Endothelial cell of umbilical vein (primary cell): ENCODE measurements around the gene GLIS2.

Experiments
- POLR2A ChIP-seq: IDR thresholded peaks from 2 replicates; pipeline ENCODE4 v1.6.1; 2012; ENCODE audit warnings: low read depth, mild to moderate bottlenecking, control low read depth, low read length
- TF ChIP-seq, protein P1 (sequence below), 2 donors: IDR thresholded peaks; 1 replicate in 1 of 2; 2 replicates in 1 of 2; pipeline ENCODE4 v1.5.1; 2011; ENCODE audit warnings: low read length in 2 of 2, mild to moderate bottlenecking in 2 of 2, moderate library complexity in 2 of 2, control low read depth in 1 of 2, inconsistent platforms in 1 of 2, low read depth in 1 of 2; ENCODE audit not compliant: insufficient read depth in 1 of 2; ENCODE audit errors: extremely low read depth in 1 of 2

DNA sequence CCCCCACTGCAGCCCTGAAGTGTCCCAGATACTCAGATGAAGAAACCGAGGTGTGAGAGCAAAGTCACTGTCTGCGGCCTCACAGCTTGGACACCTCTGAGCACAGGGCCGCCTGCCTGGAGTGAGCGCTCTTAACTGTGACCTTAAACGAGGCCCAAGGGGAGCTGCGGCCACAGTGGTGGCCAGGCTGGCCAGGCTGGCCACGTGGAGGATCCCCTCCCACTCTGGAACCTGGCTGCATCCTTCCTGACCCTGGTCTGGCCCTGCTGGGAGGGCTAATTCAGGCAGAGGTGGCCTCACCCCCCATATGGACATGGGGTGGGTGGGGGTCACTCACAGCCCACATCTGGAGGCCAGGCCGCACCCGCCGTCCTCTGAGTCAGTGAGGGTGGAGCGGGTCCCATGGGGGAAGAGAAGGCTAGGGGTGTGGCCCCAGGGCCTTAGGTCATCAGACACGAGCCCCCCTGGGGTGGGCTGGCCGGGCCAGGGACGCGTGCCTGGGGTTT is 62.3 kb downstream of the GLIS2 start:
- TF ChIP-seq, protein P1, sequence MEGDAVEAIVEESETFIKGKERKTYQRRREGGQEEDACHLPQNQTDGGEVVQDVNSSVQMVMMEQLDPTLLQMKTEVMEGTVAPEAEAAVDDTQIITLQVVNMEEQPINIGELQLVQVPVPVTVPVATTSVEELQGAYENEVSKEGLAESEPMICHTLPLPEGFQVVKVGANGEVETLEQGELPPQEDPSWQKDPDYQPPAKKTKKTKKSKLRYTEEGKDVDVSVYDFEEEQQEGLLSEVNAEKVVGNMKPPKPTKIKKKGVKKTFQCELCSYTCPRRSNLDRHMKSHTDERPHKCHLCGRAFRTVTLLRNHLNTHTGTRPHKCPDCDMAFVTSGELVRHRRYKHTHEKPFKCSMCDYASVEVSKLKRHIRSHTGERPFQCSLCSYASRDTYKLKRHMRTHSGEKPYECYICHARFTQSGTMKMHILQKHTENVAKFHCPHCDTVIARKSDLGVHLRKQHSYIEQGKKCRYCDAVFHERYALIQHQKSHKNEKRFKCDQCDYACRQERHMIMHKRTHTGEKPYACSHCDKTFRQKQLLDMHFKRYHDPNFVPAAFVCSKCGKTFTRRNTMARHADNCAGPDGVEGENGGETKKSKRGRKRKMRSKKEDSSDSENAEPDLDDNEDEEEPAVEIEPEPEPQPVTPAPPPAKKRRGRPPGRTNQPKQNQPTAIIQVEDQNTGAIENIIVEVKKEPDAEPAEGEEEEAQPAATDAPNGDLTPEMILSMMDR (IDR thresholded peaks at IDR 0.05; ENCODE audit: extremely low read depth in 1 of 2, insufficient read depth in 1 of 2, low read depth in 1 of 2, low read length in 2 of 2) = no peak
- no peak for TF ChIP-seq POLR2A
